DLD1 (cell line): Measurements from ENCODE around the gene HEPH.
"Not testable (repeated sequence)": the region's sequence is repeated elsewhere in the genome, so short reads cannot be mapped to it uniquely, and the experiment has no call there.

Experiments used
- in situ Hi-C: cut with HindIII; loops from 2 replicates; pipeline ENCODE4 v1.10.0; 2017; ENCODE audit warnings: low sequenced_read_pairs

Gene HEPH, protein sequence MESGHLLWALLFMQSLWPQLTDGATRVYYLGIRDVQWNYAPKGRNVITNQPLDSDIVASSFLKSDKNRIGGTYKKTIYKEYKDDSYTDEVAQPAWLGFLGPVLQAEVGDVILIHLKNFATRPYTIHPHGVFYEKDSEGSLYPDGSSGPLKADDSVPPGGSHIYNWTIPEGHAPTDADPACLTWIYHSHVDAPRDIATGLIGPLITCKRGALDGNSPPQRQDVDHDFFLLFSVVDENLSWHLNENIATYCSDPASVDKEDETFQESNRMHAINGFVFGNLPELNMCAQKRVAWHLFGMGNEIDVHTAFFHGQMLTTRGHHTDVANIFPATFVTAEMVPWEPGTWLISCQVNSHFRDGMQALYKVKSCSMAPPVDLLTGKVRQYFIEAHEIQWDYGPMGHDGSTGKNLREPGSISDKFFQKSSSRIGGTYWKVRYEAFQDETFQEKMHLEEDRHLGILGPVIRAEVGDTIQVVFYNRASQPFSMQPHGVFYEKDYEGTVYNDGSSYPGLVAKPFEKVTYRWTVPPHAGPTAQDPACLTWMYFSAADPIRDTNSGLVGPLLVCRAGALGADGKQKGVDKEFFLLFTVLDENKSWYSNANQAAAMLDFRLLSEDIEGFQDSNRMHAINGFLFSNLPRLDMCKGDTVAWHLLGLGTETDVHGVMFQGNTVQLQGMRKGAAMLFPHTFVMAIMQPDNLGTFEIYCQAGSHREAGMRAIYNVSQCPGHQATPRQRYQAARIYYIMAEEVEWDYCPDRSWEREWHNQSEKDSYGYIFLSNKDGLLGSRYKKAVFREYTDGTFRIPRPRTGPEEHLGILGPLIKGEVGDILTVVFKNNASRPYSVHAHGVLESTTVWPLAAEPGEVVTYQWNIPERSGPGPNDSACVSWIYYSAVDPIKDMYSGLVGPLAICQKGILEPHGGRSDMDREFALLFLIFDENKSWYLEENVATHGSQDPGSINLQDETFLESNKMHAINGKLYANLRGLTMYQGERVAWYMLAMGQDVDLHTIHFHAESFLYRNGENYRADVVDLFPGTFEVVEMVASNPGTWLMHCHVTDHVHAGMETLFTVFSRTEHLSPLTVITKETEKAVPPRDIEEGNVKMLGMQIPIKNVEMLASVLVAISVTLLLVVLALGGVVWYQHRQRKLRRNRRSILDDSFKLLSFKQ

DNA sequence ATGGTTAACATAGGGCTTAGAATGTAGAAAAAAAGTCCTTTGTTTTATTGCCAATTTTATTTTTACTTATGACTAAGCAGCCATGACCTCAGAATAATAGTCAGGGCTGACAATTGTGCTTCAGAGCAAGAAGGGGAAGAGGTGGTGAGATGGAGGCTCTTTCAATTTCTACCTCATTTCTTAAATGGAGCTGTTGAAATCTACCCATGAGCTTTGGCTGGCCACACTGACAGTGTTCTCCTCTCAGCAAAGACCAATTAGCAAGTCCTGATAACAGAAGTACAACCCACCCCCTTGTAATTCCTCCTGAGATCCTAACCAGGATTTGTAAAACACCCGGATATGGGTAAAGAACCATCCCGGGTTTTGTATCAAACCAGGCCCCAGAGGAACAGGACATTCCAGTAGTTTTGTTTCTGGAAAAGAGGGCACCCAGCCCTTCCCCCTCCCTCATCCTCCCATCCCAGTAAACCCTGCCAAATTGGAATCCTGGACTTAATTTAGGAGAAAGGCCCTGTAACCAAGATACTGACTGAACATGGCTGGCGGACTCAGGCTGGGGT lies at the start of gene HEPH:
Gene HEPH, plus strand, starts transcription at position 399 of the 563 bp plus-strand sequence. CDS start 6,324 bp downstream, outside the sequence.
- in situ Hi-C loops, result no loop called here

DNA sequence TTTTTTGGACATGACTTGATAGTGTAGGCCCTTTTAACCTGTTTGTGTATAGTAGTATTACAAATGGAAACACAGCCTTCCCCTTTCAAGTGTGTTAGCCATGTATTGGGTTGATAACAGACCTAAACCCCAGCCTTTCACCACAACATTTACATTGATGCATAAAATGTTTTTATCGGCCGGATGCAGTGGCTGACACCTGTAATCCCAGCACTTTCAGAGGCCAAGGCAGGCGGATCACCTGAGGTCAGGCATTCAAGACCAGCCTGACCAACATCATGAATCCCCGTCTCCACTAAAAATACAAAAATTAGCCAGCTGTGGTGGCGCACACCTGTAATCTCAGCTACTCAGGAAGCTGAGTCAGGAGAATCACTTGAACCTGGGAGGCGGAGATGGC lies 45.3 kb upstream of the HEPH start:
- in situ Hi-C loops, result not testable (repeated sequence)

DNA sequence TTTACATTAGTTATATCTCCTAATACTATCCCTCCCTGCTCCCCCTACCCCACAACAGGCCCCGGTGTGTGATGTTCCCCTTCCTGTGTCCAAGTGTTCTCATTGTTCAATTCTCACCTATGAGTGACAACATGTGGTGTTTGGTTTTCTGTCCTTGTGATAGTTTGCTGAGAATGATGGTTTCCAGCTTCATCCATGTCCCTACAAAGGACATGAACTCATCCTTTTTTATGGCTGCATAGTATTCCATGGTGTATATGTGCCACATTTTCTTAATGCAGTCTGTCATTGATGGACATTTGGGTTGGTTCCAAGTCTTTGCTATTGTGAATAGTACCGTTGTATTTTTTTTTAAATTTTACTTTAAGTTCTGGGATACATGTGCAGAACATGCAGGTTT lies 42.7 kb upstream of the HEPH start:
- in situ Hi-C loops, result not testable (repeated sequence)

DNA sequence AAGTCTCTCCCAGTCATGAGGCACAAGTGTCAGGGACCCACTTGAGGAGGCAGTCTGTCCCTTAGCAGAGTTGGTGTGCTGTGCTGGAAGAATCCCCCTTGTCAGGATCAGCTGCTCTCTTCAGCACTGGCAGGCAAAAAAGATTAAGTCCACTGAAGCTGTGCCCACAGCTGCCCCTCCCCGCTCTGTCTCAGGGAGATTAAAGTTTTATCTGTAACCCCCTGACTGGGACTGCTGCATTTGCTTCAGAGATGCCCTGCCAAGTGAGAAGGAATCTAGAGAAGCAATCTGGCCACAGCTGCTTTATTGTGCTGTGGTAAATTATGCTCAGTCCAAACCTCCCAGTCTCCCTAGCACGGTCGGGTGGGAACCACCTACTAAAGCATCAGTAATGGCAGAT lies 37.4 kb upstream of the HEPH start:
- in situ Hi-C loops, result no loop called here

DNA sequence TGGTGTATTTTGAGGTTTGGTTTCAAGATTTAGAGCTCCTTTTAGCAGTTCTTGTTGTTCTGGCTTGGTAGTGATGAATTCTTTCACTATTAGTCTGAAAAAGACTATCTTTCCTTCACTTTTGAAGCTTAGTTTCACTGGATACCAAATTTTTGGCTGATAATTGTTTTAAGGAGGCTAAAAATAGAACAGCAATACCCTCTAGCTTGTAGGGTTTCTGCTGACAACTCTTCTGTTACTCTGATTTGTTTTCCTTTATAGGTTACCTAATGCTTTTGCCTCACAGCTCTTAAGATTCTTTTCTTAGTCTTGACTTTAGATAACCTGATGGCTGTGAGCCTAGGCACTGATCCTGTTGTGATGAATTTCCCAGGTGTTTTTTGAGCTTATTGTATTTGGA lies 33.6 kb upstream of the HEPH start:
- in situ Hi-C loops, result no loop called here

DNA sequence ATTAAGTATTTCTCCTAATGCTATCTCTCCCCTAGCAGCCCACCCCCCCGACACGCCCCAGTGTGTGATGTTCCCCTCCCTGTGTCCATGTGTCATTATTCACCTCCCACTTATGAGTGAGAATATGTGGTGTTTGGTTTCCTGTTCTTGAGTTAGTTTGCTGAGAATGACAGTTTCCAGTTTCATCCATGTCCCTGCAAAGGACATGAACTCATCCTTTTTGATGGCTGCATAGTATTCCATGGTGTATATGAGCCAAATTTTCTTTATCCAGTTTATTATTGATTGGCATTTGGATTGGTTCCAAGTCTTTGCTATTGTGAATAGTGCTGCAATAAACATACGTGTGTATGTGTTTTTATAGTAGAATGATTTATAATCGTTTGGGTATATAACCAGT lies 28.8 kb upstream of the HEPH start:
- in situ Hi-C loops, result not testable (repeated sequence)

DNA sequence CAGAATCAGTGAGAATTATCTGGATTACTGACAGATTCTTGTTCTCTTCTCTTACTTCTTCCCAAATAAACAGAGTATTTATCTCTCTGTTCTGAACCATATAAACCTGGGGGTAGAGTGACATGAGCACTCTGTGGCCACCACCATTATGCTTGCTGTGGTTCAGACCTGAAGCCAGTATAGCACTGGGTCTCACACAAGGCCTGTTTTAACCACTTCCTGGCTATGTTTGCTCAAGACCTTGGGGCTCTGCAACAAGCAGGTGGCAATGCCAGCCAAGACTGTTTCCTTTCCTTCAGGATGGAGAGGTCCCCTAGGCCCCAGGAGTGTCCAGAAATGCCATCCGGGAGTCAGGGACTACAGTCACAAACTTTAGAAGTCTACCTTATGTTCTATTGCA lies 21.7 kb upstream of the HEPH start:
- in situ Hi-C loops, result no loop called here

DNA sequence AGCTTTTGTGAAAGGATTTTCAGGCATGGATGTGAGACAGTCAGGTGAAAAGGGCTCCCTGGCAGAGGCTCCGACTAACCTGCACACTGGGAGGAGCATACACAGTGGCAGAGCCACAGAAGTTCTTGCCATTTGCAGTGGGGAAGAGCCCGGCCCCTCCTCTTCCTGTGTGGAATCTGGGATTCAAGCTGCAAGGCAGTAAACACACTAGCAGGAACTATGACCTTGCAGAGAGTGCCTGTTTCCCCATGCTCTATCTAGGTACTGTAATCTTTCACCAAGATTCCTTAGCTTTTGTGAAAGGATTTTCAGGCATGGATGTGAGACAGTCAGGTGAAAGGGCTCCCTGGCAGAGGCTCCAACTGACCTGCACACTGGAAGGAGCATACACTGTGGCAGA lies 19.8 kb upstream of the HEPH start:
- in situ Hi-C loops, result no loop called here

DNA sequence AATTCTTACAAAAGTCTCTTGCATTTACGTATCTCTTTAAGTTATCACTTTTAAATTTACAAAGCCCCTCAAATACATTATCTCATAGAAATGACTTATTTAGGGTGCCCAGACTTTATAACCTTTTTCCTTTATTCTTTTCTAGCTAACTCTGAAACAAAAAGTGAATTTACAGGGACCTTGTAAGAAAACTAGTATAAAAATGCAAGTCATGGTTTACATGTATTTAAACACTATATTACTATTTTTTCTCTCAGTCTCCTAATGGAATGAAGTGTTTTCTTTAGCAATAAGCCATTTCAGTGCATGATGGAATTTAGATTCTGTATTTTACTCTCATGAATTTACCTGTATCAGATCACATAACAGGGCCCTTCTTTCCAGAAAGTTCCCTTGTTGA lies 14.5 kb upstream of the HEPH start:
- in situ Hi-C loops, result no loop called here

DNA sequence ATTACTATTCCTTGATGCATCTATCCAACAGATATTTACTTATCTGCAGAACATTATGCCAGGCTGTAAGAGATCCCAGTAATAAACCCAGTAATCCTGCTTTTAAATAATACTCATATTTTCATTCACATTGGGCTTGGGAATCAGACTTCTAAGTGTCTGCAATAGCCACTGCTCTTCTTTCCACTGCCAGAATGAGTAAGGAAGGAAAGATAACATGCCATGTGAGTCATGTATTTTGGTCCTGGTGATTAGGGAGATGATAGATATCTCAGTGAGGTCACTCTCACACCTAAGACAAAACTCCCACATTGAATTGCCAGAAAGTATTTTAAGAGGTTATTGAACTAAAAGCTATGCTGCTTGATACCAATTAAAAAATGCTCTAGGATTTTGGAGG lies 13.9 kb upstream of the HEPH start:
- in situ Hi-C loops, result no loop called here

DNA sequence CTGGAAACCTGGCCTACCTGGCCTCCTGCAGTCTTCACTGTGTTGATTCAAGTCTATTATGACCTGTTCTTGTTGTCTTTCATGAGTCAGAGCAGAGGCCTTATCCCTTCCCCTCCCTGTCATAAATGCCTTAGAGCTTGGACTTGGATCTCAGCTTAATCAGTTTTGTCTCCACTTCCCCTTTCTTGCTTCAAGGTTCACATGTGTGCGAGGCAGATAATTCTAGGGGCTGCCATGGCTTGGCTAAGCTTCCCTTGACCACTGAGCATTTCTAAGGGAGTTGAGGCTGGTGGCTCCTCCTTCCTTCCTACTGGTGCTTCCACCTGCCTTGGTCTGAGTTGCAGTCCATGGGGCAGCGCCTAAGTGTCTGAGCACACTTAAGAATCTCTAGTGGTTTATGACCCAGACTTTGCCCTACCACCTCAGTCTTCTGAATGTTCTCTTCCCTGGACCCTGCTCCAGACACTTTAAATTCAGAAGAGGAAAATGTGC lies 1.7 kb upstream of the HEPH start:
- in situ Hi-C loops, result no loop called here

DNA sequence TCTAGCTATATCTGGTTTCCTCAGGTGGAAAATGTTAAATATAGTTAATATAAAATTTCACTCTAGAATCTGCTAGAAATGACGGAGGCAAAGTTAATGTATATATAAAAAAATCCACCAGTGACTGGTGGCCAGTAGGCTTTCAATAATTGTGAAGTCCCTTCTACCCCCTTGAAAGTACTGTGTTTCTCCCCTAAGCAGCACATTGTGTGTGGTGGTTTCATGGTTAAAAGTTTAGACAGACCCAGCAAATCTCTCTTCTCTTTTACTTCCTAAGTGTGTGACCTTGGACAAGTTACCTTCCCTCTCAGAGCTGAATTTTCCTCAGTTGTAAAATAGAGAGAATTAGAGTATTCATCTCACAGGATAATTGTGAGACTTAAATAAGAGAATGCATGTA lies 600 bp upstream of the HEPH start:
- in situ Hi-C loops, result no loop called here

DNA sequence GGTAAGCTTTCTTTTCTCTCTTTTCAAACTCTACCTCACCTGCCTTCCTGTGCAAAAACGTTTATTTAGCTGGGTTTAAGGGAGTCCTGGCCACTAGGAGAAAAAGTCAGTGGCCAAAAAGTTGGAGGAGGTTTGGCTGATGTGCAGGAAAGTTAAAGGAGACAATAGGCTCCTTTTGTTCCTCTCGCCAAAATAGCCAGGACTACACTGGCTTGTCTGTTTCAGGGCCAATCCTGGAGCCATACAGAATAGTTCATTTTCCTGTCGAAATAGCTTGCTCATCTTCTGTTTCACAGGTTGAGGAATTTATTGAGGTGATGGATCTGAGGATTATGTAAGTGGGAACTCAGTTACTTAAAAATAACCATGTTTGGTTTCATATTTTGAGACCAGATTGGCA lies 423 bp downstream of the HEPH start:
- in situ Hi-C loops, result no loop called here

DNA sequence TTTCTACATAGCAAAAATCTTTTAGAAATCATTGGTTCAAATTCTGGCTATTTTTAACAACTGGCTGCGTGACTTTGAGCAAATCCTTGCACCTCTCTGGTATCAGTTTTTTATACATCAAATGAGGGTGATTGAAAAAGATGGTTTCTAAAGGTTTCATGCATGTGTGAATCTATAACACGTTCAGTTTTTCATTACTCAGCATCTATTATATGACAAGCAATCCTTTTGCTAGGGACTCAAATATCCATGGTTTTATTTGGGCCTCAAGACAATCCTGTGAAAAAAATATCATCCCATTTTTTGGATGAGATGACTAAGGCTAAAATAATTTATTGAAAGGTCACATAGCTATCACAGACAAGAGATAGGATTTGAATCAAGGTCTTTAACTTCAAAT lies 884 bp downstream of the HEPH start:
- in situ Hi-C loops, result no loop called here

DNA sequence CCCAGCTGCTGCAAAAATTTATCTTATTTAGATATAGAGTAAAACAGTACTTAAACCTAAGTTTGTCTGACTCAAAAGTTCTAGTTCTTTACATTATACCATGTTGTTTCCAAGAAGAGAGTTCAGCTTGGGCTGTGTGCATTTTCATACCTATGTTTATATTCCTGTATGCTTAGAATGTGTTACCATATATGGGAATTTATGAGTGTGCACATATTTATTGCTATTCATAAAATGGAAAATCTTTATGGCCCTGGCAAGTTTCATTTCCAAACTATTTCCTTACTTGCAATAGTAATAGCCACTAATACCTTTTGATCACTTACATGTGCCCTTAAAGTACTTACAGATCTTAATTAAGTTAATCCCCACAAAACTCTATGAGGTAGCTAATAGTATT lies 2.6 kb downstream of the HEPH start:
- in situ Hi-C loops, result no loop called here

DNA sequence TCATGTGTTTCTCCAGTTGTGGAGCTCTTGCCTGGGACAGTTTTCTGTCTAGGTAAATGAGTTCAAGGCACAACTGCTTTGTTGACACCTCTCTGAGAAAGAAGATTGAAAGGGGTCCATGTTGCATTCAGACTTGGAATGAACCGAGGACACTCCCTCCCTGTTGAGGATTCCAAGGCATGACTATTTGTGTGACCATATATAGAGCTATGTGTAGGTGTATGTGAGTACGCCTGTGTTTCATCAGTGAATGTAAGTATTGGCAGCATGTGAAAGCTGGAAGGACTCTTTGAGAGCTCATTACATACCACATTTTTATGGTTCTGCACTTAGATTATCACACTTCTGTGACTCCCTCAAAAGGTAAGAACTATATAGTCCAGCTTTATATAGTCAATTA lies 3.4 kb downstream of the HEPH start:
- in situ Hi-C loops, result no loop called here

DNA sequence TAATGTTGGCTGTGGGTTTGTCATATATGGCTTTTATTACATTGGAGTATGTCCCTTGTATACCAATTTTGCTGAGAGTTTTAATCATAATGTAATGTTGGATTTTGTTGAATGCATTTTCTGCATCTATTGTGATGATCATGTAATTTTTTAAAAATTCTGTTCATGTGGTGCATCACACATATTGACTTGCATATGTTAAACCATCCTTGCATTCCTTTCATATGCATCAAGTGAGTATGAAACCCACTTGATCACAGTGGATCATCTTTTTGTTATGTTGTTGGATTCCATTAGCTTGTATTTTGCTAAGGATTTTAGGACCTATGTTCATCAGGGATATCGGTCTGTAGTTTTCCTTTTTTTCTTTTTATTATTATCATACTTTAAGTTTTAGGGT lies 12.1 kb downstream of the HEPH start:
- in situ Hi-C loops, result no loop called here

DNA sequence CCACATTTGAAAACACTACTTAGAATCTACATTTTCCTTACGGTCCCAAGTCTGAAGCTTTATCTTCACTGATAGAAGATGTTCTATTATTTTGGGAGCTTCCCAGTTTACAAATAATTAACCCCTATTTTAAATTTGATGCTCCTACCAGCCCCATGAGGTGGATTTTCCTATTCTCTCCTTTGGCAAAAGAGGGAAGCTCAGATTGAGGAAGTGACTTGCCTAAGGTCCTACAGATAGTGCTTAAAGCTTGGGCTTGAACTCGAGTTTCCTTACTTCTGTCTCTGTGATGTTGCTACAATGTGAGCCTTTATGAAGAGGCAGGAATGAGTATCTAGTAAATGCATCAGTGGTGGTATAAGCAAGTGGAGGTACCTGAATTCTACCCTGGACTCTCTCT lies 27.5 kb downstream of the HEPH start:
- in situ Hi-C loops, result no loop called here

DNA sequence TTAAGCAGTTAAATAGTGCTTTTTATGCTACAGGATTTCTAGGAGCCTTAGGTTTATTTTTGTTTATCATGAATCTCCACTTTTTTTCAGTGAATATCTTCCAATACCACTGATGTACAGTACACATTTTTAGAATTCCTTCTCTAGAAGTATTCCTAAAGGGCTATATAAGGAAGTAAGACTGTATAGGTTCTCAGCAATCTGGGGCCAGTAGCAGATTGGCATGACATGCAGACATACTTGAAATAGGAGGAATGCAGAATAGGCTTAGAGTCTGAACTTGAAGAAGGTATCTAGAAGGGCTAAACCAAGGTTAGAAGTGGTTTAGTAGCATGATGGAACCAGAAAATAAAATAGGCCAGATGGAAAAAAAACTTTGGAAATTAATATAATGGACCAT lies 29.8 kb downstream of the HEPH start:
- in situ Hi-C loops, result no loop called here

DNA sequence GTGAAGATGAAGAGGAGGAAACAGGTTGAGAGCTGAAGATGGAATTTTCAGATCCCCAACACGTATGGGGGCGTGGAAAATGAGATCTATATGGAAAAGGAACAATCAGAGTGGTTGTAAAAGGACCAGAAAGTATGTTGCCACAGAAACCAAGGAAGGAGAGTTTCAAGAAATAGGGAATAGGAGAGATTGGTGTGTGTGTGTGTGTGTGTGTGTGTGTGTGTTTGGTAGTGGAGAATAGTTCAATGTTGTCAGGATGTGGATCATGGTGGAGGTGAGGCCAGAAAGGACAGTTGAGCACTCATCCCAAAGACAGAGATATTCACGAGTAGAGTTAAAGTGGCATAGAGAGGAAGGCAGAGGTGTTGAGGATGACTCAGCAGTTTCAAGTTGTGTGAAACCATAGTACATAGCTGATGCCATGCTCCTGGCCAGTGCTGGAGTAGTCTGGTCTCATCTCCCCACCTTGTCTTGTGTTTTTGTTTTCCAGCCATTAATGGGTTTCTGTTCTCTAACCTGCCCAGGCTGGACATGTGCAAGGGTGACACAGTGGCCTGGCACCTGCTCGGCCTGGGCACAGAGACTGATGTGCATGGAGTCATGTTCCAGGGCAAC lies 36.1 kb downstream of the HEPH start:
- in situ Hi-C loops, result no loop called here
